ENCODE measurements around the gene REEP3.

DNA sequence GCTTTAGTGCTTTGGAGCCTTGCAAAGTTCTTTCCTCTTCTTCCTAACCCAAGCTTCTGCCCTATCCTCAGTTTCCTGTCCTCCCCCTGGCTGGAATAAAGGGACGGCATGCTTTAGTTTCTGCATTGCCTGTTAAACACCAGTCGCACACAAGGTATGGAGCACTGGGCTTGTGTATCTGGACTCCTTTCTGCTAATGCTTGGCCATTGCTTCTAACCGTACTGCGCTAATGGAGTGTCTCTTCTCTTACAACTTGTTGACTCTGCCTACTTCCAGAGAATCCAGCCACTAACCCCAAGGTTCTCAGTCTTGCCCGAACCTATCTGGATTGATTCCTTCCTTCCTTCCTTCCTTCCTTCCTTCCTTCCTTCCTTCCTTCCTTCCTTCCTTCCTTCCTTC lies 120.6 kb downstream of the REEP3 start:
- TF ChIP-seq, protein P1, sequence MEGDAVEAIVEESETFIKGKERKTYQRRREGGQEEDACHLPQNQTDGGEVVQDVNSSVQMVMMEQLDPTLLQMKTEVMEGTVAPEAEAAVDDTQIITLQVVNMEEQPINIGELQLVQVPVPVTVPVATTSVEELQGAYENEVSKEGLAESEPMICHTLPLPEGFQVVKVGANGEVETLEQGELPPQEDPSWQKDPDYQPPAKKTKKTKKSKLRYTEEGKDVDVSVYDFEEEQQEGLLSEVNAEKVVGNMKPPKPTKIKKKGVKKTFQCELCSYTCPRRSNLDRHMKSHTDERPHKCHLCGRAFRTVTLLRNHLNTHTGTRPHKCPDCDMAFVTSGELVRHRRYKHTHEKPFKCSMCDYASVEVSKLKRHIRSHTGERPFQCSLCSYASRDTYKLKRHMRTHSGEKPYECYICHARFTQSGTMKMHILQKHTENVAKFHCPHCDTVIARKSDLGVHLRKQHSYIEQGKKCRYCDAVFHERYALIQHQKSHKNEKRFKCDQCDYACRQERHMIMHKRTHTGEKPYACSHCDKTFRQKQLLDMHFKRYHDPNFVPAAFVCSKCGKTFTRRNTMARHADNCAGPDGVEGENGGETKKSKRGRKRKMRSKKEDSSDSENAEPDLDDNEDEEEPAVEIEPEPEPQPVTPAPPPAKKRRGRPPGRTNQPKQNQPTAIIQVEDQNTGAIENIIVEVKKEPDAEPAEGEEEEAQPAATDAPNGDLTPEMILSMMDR (IDR thresholded peaks at IDR 0.05) = no peak
- TF ChIP-seq ZFX (IDR thresholded peaks at IDR 0.05; ENCODE audit: borderline replicate concordance) = no peak
